Brain microvascular endothelial cell (primary cell): ENCODE results near the gene AP2A1.

ENCODE experiments used
- DNase-seq: peaks from one replicate; pipeline ENCODE4 v3.0.0-alpha.2; 2020
- H3K27ac ChIP-seq: fragments of 250-450 bp; sonication (Bioruptor Pico); 2 replicates; pipeline ENCODE4 v1.5.1; 2020; ENCODE audit warnings: mild to moderate bottlenecking, moderate library complexity
- H3K27me3 ChIP-seq: fragments of 250-450 bp; sonication (Bioruptor Pico); replicated peaks from 2 replicates; pipeline ENCODE4 v1.5.1; 2020; ENCODE audit warnings: mild to moderate bottlenecking
- H3K36me3 ChIP-seq: fragments of 250-450 bp; sonication (Bioruptor Pico); replicated peaks from 2 replicates; pipeline ENCODE4 v1.5.1; 2020; ENCODE audit warnings: mild to moderate bottlenecking
- H3K4me3 ChIP-seq: 2 replicates; pipeline ENCODE4 v1.5.1; 2011; ENCODE audit warnings: low read depth, mild to moderate bottlenecking, control low read depth, low read length, moderate library complexity
- in situ Hi-C: cut with HindIII; loops from 2 replicates; pipeline ENCODE4 v1.10.0; 2017; ENCODE audit warnings: low sequenced_read_pairs, low pct_ligation_motif_present
- TF ChIP-seq, protein P1 (sequence below): IDR thresholded peaks from 2 replicates; pipeline ENCODE4 v1.5.1; 2011; ENCODE audit warnings: low read depth, mild to moderate bottlenecking, moderate library complexity, low read length, control low read depth, inconsistent platforms; ENCODE audit errors: missing control alignments

AP2A1 gene

DNA sequence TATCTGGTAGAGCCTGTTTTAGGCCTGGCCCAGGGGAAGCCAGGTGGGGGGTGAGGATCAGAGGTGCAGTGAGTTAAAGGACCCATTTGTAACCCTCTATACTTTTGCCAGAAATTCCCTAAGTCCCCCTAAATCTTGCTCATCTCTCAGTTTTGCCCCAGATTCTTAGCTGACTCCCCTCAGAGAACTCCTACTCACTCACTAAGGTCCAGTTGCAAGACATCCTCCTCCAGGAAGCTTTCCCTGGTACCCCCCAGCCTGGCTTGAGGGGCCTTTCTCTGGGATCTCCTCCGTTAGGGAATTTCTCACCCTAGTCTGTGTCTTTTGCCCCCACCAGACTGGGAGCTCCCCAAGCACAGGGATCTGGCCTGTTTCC is 5.6 kb upstream of the AP2A1 start:
- Histone ChIP-seq H3K27ac (no peak overlapping the region), H3K4me3 (no peak overlapping the region), H3K36me3 (no peaks in the 10 kb centered on the region), H3K27me3 (no peaks in the 10 kb centered on the region)
- no peak for DNase-seq
- TF ChIP-seq, protein P1, sequence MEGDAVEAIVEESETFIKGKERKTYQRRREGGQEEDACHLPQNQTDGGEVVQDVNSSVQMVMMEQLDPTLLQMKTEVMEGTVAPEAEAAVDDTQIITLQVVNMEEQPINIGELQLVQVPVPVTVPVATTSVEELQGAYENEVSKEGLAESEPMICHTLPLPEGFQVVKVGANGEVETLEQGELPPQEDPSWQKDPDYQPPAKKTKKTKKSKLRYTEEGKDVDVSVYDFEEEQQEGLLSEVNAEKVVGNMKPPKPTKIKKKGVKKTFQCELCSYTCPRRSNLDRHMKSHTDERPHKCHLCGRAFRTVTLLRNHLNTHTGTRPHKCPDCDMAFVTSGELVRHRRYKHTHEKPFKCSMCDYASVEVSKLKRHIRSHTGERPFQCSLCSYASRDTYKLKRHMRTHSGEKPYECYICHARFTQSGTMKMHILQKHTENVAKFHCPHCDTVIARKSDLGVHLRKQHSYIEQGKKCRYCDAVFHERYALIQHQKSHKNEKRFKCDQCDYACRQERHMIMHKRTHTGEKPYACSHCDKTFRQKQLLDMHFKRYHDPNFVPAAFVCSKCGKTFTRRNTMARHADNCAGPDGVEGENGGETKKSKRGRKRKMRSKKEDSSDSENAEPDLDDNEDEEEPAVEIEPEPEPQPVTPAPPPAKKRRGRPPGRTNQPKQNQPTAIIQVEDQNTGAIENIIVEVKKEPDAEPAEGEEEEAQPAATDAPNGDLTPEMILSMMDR: no peak
- in situ Hi-C loops: no loop called here

DNA sequence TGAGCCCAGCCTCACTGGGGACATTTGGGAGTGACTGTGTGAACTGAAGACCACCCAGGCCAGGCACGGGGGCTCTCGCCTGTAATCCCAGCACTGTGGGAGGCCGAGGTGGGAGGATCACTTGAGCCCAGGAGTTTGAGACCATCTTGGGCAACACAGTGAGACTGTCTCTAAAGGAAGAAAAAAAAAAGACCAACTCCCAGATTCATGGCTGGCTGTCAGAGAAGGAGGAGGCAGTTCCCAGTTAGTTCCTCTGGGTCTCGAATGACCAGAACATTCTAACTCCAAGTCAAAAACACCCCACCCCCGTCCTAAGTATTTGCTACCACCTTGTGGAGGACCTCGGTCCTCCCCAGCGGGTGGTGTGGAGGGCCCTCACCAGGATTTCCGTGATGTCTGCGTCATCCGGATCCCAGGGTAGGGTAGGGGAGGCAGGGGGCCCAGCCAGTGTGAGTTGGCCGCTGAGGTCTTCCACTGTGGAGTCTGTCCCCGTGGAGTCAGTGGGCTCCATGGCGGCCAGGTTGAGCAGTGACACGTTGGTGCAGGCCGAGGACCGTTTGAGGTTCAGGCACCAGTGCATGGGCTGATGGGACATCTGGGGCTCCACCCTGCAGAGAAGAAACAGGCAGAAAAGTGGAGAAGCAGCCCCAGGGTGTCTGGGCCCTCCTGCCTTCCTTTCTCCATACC is 5.0 kb upstream of the AP2A1 start:
- Histone ChIP-seq H3K27me3 (no peaks in the 10 kb centered on the region), H3K36me3 (no peaks in the 10 kb centered on the region), H3K4me3 (no peak overlapping the region), H3K27ac (no peak overlapping the region)
- in situ Hi-C loops: no loop called here
- TF ChIP-seq, protein P1: peak; percentile 47
- DNase-seq: peak; percentile 14

DNA sequence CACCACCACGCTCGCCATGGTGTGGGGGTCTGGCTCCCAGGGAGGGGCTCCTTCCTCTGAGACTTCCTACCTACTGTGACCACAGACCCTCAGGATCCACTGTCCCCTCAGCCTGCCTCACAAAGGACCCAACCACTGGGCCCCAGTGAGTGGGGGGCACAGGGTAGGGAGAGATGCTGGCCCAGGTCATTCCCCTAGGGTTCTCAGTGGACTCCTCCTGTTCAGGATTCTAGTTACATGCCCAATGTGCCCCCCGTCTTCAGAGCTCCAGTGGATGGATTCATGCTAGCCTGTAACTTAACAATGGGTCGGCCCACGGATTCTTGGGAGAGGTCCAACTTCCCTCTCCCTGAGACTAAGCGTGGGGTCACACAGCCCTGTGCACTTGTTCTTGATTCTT is 3.6 kb upstream of the AP2A1 start, which contains the start of gene TSKS:
TSS of gene TSKS (minus strand) at position 77 of the 400 bp plus-strand sequence. CDS start at position 18, 59 bp downstream.
- in situ Hi-C loops: no loop called here
- H3K36me3 ChIP-seq: no peaks in the 10 kb centered on the region
- H3K27me3 ChIP-seq: no peaks in the 10 kb centered on the region
- no peak within 1 kb of the TSS for H3K4me3 ChIP-seq
- TF ChIP-seq, protein P1: no peak
- DNase-seq: no peak
- H3K27ac ChIP-seq: no peak within 1 kb of the TSS

DNA sequence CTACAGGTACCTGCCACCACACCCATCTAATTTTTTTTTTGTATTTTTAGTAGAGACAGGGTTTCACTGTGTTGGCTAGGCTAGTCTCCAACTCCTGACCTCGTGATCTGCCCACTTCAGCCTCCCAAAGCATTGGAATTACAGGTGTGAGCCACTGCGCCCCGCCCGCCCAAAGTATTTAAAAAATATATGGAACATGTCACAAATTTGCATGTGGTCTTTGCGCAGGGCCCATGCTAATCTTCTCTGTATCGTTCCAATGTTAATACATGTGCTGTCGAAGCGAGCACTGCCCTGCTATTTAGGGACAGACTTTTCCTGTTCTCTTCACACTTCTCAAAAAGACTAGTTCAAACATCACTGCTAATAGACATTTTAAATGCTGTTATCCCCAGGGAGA is 2.5 kb upstream of the AP2A1 start:
- Histone ChIP-seq H3K4me3 (no peak overlapping the region), H3K27me3 (no peaks in the 10 kb centered on the region), H3K27ac (no peak overlapping the region), H3K36me3 (no peaks in the 10 kb centered on the region)
- DNase-seq: no peak
- in situ Hi-C loops: no loop called here
- TF ChIP-seq, protein P1: no peak

DNA sequence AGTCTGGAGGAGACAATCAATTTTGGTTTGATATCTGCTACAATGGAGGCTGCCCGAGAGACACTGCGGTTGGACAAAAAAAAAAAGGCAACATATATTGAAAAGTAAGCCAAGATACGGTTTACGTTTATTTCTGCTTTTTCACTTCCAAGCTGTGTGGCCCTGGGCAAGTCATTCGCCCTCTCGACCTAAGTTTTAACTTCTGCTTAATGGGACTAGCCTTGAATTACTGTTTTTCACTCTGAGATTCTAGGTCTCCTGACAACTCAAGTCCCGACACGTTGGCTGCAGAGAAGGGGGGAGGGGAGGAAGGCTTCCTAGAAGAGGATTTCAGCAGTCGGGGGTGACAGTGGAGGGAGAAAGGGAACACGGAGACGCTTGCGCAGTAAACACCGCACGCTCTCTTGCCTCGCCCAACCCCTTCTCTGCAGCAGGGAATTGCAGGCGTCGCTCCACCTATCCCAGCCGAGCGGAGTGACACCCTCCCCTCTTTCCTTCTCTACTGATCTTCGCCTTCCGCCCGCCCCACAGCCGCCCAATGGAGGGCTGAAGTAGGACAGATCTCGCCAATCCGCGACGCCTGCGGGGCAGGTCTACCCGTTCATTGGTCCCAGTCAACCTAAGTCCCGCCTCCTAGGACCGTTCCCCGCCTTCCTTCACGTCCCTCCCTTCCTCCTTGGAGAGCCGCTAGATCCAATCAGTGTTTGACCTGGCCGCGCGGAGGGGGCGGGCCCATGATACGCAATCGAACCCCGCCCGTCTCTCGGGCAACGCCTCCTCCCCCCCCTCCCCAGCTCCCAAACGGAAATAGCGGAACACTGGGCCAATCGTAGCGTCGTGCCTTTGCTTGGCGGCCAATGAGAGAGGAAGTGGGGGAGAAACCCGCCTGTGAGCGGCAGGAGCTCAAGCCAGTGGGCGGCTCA is 533 bp upstream of the AP2A1 start:
- peak; percentile 100 for DNase-seq
- in situ Hi-C loops: no loop called here
- TF ChIP-seq, protein P1: no peak
- H3K27me3 ChIP-seq: no peaks in the 10 kb centered on the region
- no peaks in the 10 kb centered on the region for H3K36me3 ChIP-seq
- H3K4me3 ChIP-seq: peak overlapping the region; percentile 40
- H3K27ac ChIP-seq: peak overlapping the region; percentile 76
